ENCODE measurements around the gene SPTSSB.
A peak's percentile ranks its signal among the peaks of the same experiment; 100 is the strongest.

Gene SPTSSB

GRCh38 chr3:161310649-161311423 is 60.5 kb downstream of the SPTSSB start:
- POLR2A ChIA-PET (ENCODE audit: low non-redundant PET) = no interaction called here
- no peak overlapping the region for H3K27ac ChIP-seq
- CTCF ChIA-PET = no interaction called here
- DNase-seq (ENCODE audit: low spot score) = no peak
- no peak for TF ChIP-seq CTCF (conservative IDR thresholded peaks at IDR 0.05; ENCODE audit: low read depth)

- POLR2A ChIA-PET (ENCODE audit: low non-redundant PET) = no interaction called here
- DNase-seq (ENCODE audit: low spot score) = peak; percentile 34
- CTCF ChIA-PET = interaction anchor here (0.6 to 1.4 kb wide), 4 partner anchors 13 to 1501 kb away, joined by 3 to 4 read pairs (median 3); no protein-coding TSS in a partner anchor
These were observed 66.0 kb downstream of the SPTSSB start for GRCh38 chr3:161305095-161305991.

GRCh38 chr3:161296814-161297213 is 74.5 kb downstream of the SPTSSB start:
- H3K27ac ChIP-seq = no peak overlapping the region
- DNase-seq (ENCODE audit: low spot score) = no peak
- ChIA-PET CTCF (no interaction called here), POLR2A (ENCODE audit: low non-redundant PET) (no interaction called here)
- TF ChIP-seq CTCF (conservative IDR thresholded peaks at IDR 0.05; ENCODE audit: low read depth) = no peak

More at GRCh38 chr3:161305095-161305991, 66.0 kb downstream of the SPTSSB start:
- no peak overlapping the region for H3K27ac ChIP-seq
- TF ChIP-seq CTCF (conservative IDR thresholded peaks at IDR 0.05; ENCODE audit: low read depth) = peak; percentile 67

GRCh38 chr3:161295325-161295724 is 76.0 kb downstream of the SPTSSB start:
- DNase-seq (ENCODE audit: low spot score) = no peak
- no peak for TF ChIP-seq CTCF (conservative IDR thresholded peaks at IDR 0.05; ENCODE audit: low read depth)
- POLR2A ChIA-PET (ENCODE audit: low non-redundant PET) = no interaction called here
- H3K27ac ChIP-seq = no peak overlapping the region
- CTCF ChIA-PET = no interaction called here

Data from RWPE1 (cell line).